Endothelial cell of hepatic sinusoid (primary cell): ENCODE measurements around the gene ATG7.

ENCODE experiments used
- in situ Hi-C: cut with HindIII; loops from 2 replicates; pipeline ENCODE4 v1.10.0; 2017; ENCODE audit warnings: low sequenced_read_pairs

The ATG7 gene

DNA sequence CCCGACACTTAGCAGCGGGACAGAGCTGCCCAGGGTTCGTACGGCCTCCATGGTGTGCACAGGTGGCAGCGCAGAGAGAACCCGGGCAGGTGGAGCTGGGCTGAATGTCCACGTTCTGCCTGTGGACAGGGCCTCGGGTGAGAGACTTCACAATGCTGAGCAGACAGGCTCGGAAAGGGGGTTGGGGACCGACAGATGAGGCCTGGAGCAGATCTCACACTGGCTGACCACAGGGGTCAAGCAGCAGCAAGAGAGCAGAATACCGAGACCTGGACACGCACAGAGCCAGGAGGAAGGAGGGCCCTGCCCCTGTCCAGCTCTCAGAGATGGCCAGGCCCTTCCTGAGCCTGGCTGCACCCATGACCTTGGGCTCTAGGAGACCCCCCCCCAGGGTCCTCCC, 288.5 kb downstream of the ATG7 start:
- in situ Hi-C loops: no loop called here

DNA sequence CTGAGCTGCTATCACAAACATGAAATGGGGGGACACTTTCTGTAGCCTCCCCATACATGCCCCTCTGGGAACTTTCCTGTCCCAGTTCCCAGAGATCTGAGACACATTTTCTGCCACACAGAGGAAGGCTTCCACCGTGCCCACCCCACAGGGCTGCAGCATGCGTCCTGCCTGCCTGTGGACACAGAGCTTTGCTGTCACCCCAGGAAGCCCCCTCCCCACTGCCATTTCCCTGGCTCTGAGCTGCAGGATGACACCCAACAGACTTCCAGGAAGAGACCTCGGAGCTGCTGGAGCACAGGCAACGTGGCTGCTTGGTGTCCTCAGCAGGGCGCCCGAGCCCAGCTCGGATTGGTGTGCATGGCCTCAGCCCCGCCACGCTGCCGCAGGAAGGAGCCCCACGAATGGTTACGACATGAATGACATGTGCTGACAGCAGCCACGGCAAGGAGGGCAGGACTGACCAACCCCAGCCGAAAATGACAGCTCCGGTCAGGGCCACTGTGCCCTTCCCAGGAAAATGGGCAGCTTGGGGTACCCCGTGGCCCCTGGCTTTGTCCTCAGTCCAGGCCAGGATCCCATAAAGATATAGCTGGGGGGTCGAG, 290.2 kb downstream of the ATG7 start:
- in situ Hi-C loops: no loop called here

DNA sequence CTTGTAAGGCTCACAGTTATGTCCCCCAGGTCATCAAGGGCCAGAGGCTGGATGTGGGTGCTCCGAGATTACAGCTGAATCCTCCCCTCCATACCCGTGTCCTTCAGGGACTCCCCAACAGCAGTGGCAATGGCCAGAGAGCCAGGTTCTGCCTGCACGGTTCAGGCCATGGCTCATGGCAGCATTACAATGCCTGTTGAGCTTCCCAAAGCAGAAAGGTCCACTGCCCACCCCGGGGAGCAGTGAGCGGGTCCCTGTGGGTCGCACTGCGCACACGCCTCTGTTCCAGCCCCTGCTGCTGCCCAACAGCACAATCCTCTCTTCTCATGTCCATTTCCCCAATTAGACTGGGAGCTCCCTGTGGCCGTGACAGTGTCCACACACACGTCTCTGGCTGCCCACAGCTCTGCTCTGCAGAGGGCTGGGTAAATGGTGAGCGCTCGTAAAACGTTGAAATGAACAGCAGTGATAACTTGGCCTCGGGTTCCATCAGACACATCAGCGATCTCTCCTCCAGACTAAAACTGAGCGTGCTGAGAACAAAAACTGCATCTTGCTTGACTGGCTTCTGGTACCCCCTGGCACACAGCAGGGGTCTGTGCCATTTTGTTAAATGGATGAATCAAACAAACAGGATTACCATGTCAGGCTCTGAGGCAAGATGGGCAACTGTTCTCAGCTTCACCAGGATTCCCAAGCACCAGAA, 291.1 kb downstream of the ATG7 start:
- in situ Hi-C loops: no loop called here

DNA sequence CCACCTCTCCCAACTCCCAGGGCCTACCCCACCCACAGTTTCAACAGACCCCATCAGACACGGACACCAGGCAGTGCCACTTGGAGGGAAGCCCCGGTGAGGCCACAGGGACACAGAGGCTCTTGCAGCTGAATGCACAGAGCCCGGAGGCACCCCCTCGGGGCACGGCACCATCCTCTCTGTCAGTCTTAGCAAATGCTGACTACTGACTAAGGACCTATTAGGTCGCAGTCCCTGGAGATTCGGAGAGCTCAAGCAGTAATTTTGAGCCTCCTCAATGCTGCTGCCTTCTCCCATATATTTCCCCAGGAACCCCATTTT, 291.6 kb downstream of the ATG7 start:
- in situ Hi-C loops: no loop called here

- in situ Hi-C loops: no loop called here
Observed at GRCh38 chr3:11564577-11565001, 292.4 kb downstream of the ATG7 start.

GRCh38 chr3:11565072-11565471, 292.9 kb downstream of the ATG7 start:
- in situ Hi-C loops: no loop called here

GRCh38 chr3:11565492-11565891, 293.3 kb downstream of the ATG7 start:
- in situ Hi-C loops: no loop called here

DNA sequence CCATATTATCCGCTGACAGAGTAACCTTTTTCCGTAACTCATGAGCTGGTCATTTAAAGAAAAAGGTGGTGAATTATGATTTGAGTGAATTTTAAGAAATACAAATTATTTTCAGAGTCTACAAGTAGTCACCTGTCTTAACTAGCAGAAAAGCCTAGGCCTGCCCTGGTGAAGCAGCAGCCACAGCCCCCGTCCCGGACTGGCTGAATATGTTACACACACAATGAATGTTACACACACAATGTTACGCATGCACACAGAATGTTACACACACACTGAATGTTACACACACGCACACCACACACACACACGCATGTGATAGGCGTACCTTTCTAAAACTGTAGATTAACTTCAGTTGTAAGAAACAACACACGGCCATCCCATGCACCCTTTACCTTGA, 293.7 kb downstream of the ATG7 start:
- in situ Hi-C loops: no loop called here

DNA sequence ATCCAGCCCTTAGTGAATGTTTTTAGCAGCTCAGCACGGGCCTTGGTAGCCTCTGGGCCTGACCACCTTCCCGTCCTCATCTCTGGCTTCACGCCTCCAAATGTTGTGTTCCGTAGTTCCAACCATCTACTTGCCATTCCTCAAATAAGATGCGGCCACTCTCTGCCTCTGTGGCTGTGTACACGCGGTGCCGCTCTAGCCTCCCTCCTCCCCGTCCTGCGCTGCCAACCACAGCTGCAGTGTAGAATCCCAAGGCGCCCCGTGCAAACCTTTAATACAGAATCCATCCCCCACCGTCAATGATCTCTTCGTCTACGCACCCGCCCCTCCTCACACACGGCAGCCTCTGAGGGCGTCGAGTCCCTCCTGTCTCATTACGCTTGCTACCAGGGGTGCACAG, 294.3 kb downstream of the ATG7 start:
- in situ Hi-C loops: no loop called here

GRCh38 chr3:11566916-11567315, 294.7 kb downstream of the ATG7 start:
- in situ Hi-C loops: no loop called here

DNA sequence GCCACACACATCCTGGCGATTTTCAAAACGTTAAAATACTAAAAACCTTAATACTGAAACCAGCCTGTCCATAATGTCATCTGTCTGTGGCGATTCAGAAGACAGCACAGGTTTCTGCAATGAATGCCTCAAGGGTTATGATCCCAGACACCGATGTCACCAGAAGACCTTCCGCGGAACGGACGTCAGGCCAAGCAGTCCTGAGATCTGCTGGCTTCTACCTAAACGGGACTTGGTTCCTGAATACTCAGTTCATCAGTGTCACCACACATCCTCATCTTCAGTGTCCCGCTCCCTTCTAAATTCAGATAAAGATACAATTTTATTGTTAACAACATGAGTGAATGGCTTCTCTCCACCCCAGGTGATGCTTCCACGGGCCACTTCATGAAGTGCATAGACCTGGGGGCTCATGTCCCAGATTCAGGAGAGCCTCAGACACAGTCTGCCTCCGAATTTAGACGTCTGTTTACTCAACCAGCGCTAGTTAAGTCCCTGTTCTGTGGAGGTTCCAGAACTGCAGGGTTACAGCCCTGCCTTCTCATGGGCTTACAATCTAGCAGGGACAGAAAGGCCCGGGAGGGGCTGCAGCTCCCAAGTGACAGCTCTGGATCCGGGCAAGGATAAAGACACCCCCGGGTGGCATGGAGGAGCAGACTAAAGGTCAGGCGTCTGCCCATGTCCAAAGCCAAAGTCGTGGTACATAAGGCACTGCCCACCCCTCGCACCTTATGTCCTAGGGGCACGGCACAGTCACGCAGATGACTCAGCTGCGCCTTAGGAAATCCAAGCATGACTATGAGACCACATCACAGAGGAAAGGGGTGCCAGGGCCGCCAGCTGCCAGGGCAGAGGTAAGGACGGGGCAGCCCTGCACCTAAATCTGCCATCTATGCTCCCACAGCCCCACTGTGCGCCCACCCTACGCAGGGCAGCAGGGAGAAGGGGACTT, 295.6 kb downstream of the ATG7 start:
- in situ Hi-C loops: no loop called here

DNA sequence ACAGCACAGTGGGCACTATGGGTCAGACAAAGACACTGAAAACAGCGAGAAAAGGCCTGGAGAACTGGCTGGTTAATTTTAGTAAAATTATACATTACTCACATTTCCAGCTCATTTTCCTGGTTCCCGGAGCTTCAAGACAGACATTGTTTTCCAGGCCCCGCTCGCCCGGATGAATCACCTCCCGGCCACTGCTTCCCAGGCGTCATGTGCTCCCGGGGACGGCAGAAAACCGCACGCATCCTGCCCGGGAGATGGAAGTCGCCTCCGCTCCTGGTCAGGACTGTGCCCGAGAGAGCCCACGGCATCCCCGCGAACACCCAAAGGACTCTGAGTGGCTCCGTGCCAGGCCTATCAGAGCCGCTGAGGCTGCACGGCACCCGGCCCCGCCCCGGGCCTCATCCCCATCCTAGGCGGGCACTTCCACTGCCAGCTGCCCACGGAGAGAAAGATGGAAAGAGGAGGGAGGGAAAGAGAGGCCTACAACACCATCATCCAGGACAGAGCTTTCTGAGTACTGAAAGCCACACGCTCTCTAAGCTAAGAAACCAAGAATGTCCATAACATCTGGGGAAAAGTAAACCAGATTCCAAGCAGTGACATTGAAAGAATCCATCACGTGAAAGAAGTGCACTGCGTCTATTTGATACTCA, 296.4 kb downstream of the ATG7 start:
- in situ Hi-C loops: no loop called here

DNA sequence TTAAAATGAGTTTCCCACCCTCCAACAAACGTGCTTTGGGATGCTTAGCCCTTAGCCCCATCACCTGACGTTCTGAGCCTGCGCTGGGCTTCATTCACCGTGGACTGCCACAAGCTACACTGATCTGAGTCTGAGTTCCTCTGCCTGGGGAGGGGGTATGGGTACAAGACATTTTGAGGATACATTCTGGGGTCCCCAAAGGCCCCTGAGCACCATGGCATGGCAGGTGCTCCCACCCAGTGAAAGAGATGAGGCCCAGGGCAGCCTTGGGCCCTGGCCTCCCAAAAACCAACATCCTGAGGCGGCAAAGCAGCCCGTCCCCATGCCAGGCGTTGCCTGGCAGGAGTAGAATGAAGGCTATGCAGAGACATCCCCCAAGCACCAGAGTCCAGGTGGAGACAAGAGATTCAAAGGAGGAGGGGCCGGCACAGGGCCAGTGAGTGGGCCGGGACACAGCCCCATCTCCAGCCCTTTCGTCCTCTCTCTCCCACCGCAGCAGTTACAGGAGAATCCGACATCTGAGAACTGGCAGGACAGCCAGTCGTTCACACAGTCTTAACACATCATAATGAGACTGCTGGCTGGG, 297.1 kb downstream of the ATG7 start:
- in situ Hi-C loops: no loop called here

- in situ Hi-C loops: loop anchor here (5.0 kb wide), 1 partner anchor 67 kb away; no protein-coding TSS in a partner anchor
Observed at GRCh38 chr3:11570251-11570650, 298.1 kb downstream of the ATG7 start.

GRCh38 chr3:11570789-11571495, 298.7 kb downstream of the ATG7 start:
- in situ Hi-C loops: loop anchor here (5.0 kb wide), 1 partner anchor 66 kb away; no protein-coding TSS in a partner anchor

GRCh38 chr3:11572660-11573059, 300.5 kb downstream of the ATG7 start:
- in situ Hi-C loops: loop anchor here (5.0 kb wide), 1 partner anchor 65 kb away; no protein-coding TSS in a partner anchor

GRCh38 chr3:11574981-11575669, 302.9 kb downstream of the ATG7 start:
- in situ Hi-C loops: loop anchor here (5.0 kb wide), 1 partner anchor 62 kb away; no protein-coding TSS in a partner anchor

- in situ Hi-C loops: no loop called here
Observed at GRCh38 chr3:11575677-11576076, 303.5 kb downstream of the ATG7 start.

DNA sequence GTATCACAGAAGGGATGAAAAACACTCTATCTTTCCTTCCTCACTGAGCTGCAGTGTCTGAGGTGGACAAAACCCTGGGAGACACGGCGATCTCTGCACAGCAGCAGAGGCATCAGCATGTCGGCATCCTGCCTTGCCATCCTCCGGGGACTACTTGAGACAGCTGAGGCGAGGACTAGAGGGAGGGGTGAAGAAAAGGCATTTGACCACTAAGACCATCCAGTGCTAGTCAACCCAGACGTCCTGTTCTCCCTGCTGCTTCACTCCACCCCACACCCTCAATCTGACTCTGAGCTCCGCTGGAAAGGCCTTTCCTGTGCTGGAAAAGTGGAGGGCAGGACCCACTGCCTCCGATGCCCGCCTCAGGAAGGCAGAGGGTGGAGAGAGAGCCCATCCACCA, 304.3 kb downstream of the ATG7 start:
- in situ Hi-C loops: no loop called here
